Measurements from ENCODE around the gene RSKR. TPM values are rescaled to one million over a fixed set of nuclear protein-coding genes. Genes with fewer than 3 reads are reported as not detected.

The RSKR gene
- total RNA-seq, 4 donors from 2014 or later, result 2.3 to 4.2 (median 4.1) TPM

- TF ChIP-seq EP300 (IDR thresholded peaks at IDR 0.05), result no peak
- TF ChIP-seq POLR2AphosphoS5 (IDR thresholded peaks at IDR 0.05), result no peak
- TF ChIP-seq, protein P1, sequence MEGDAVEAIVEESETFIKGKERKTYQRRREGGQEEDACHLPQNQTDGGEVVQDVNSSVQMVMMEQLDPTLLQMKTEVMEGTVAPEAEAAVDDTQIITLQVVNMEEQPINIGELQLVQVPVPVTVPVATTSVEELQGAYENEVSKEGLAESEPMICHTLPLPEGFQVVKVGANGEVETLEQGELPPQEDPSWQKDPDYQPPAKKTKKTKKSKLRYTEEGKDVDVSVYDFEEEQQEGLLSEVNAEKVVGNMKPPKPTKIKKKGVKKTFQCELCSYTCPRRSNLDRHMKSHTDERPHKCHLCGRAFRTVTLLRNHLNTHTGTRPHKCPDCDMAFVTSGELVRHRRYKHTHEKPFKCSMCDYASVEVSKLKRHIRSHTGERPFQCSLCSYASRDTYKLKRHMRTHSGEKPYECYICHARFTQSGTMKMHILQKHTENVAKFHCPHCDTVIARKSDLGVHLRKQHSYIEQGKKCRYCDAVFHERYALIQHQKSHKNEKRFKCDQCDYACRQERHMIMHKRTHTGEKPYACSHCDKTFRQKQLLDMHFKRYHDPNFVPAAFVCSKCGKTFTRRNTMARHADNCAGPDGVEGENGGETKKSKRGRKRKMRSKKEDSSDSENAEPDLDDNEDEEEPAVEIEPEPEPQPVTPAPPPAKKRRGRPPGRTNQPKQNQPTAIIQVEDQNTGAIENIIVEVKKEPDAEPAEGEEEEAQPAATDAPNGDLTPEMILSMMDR (IDR thresholded peaks at IDR 0.05), result no peak
- H3K4me1 ChIP-seq, result no peaks in the 10 kb centered on the region
- 100% methylated on average over 2 of the region's 3 CpGs for WGBS
- no peaks in the 10 kb centered on the region for H3K9me3 ChIP-seq
- DNase-seq (ENCODE audit: extremely low spot score), result no peak
- intact Hi-C loops (cut with DNase I), result no loop called here
- peaks cover 0 to 28% (median 0%) of the 10 kb centered on the region in 4 donors for H3K36me3 ChIP-seq
- H3K27me3 ChIP-seq, result no peaks in the 10 kb centered on the region
- no peak overlapping the region for H3K4me3 ChIP-seq
- no peak overlapping the region for H3K27ac ChIP-seq (replicated peaks in 1 of 4)
These were observed 29.6 kb downstream of the RSKR start for GRCh38 chr17:28584434-28584833.

- no peaks in the 10 kb centered on the region for H3K9me3 ChIP-seq
- TF ChIP-seq, protein P1 (IDR thresholded peaks at IDR 0.05), result no peak
- TF ChIP-seq POLR2A (IDR thresholded peaks at IDR 0.05; ENCODE audit: low read depth), result no peak
- TF ChIP-seq POLR2AphosphoS5 (IDR thresholded peaks at IDR 0.05), result no peak
- no peak for TF ChIP-seq EP300 (IDR thresholded peaks at IDR 0.05)
- 91% methylated on average over 2 of the region's 2 CpGs for WGBS
- peaks cover 0 to 34% (median 0%) of the 10 kb centered on the region in 4 donors for H3K36me3 ChIP-seq
- H3K27me3 ChIP-seq, result no peaks in the 10 kb centered on the region
- H3K27ac ChIP-seq (replicated peaks in 1 of 4), result no peak overlapping the region
- H3K4me3 ChIP-seq, result no peak overlapping the region
- peaks cover 0 to 1% (median under 1%) of the 10 kb centered on the region in 4 donors for H3K4me1 ChIP-seq
- intact Hi-C loops (cut with DNase I), result no loop called here
- no peak for DNase-seq (ENCODE audit: extremely low spot score)
These were observed 31.5 kb downstream of the RSKR start for GRCh38 chr17:28582513-28582912.

GRCh38 chr17:28580959-28581358 lies 33.0 kb downstream of the RSKR start:
- H3K4me3 ChIP-seq, result no peak overlapping the region
- no peaks in the 10 kb centered on the region for H3K9me3 ChIP-seq
- no peaks in the 10 kb centered on the region for H3K27me3 ChIP-seq
- intact Hi-C loops (cut with DNase I), result no loop called here
- DNase-seq (ENCODE audit: extremely low spot score), result no peak
- WGBS, result 100% methylated on average over 3 of the region's 3 CpGs
- H3K36me3 ChIP-seq, result peaks cover 0 to 34% (median 0%) of the 10 kb centered on the region in 4 donors
- peaks cover 9 to 14% (median 11%) of the 10 kb centered on the region in 4 donors for H3K4me1 ChIP-seq
- H3K27ac ChIP-seq (replicated peaks in 1 of 4), result no peak overlapping the region
- TF ChIP-seq, protein P1 (IDR thresholded peaks at IDR 0.05), result no peak
- no peak for TF ChIP-seq EP300 (IDR thresholded peaks at IDR 0.05)
- no peak for TF ChIP-seq POLR2A (IDR thresholded peaks at IDR 0.05; ENCODE audit: low read depth)
- TF ChIP-seq POLR2AphosphoS5 (IDR thresholded peaks at IDR 0.05), result no peak

DNA sequence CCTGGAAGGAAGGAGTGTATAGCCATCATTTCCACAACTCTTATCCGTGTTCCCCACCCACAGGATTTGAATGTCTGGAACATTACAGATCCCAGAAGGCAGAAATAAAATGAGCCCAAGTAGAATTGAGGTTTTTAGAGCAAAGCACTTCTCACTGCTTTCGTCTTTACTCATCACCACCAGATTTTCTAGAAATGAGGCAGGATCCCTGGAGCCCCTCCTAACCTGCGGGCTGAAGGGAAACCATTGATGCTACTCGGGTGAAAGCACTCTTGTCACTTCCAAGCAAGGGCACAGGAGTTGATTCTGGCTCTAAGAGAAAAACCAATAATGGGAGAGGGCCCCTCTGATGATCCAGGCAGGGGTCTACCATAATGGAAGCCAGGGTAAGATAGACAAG lies 34.5 kb downstream of the RSKR start:
- H3K27me3 ChIP-seq, result no peaks in the 10 kb centered on the region
- 95% methylated on average over 4 of the region's 4 CpGs for whole genome bisulfite sequencing
- intact Hi-C loops (cut with DNase I), result no loop called here
- TF ChIP-seq EP300 (IDR thresholded peaks at IDR 0.05) (no peak), POLR2A (IDR thresholded peaks at IDR 0.05; ENCODE audit: low read depth) (no peak), POLR2AphosphoS5 (IDR thresholded peaks at IDR 0.05) (no peak)
- TF ChIP-seq, protein P1 (IDR thresholded peaks at IDR 0.05), result no peak
- no peak for DNase-seq (ENCODE audit: extremely low spot score)
- peaks cover 12 to 22% (median 20%) of the 10 kb centered on the region in 4 donors for H3K4me1 ChIP-seq
- H3K9me3 ChIP-seq, result no peaks in the 10 kb centered on the region
- H3K27ac ChIP-seq (replicated peaks in 1 of 4), result no peak overlapping the region
- H3K36me3 ChIP-seq, result peaks cover 0 to 23% (median 0%) of the 10 kb centered on the region in 4 donors
- H3K4me3 ChIP-seq, result no peak overlapping the region

All from esophagus muscularis mucosa (tissue), 4 donors.